ENCODE measurements around the gene SDS.

- no peak for TF ChIP-seq CTCF (IDR thresholded peaks at IDR 0.05; ENCODE audit: low read length)
- no peak for TF ChIP-seq EZH2 (optimal IDR thresholded peaks at IDR 0.05; ENCODE audit: low read depth, low read length)
These were observed 43.5 kb downstream of the SDS start for GRCh38 chr12:113359939-113360748.

All from MM.1S (cell line).